GM12875 (cell line): ENCODE results near the gene SUPT20HL2.
"Not testable (repeated sequence)": the region's sequence is repeated elsewhere in the genome, so short reads cannot be mapped to it uniquely, and the experiment has no call there.

Experiments used
- H3K4me3 ChIP-seq: one replicate; pipeline ENCODE4 v1.5.1; 2011; ENCODE audit warnings: low read depth, low read length, control low read depth
- TF ChIP-seq, protein P1 (sequence below): IDR thresholded peaks from 2 replicates; pipeline ENCODE4 v1.5.1; 2011; ENCODE audit warnings: low read depth, mild to moderate bottlenecking, control low read depth, inconsistent platforms, low read length, moderate library complexity, borderline replicate concordance; ENCODE audit not compliant: insufficient read depth

Gene SUPT20HL2

DNA sequence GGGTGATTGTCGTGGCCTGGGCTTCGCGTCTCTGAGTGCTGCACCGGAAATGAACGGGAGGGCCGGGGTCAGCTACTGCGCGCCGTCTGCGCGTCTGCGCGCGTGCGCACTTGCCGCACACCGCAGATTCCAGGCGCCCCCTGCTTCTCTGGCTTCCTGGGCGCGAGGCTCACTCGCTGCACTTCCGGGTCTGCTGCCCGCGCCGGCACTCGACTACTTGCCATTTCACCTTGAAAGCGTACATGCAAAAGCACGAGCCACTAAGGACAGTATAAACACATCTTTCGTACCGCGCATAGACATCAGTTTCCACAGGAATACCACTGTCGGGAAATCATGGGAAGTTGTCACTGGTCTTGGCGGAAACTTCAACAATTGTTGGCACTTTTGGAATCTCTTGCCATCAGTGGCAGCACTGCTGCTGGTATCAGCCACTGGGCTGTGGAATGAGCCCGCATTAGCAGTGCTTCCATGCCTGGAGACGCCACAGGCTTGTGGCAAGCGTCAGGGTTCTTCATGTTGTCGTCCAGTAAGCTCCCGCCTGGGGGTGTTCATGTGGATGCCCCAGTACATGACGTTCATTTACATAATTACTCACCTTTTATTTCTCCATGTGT is at the start of gene SUPT20HL2:
TSS of gene SUPT20HL2 (minus strand) at position 51 of the 617 bp plus-strand sequence. CDS start 754 bp downstream, outside the sequence.
- TF ChIP-seq, protein P1, sequence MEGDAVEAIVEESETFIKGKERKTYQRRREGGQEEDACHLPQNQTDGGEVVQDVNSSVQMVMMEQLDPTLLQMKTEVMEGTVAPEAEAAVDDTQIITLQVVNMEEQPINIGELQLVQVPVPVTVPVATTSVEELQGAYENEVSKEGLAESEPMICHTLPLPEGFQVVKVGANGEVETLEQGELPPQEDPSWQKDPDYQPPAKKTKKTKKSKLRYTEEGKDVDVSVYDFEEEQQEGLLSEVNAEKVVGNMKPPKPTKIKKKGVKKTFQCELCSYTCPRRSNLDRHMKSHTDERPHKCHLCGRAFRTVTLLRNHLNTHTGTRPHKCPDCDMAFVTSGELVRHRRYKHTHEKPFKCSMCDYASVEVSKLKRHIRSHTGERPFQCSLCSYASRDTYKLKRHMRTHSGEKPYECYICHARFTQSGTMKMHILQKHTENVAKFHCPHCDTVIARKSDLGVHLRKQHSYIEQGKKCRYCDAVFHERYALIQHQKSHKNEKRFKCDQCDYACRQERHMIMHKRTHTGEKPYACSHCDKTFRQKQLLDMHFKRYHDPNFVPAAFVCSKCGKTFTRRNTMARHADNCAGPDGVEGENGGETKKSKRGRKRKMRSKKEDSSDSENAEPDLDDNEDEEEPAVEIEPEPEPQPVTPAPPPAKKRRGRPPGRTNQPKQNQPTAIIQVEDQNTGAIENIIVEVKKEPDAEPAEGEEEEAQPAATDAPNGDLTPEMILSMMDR = no peak
- no peak within 1 kb of the TSS for H3K4me3 ChIP-seq

DNA sequence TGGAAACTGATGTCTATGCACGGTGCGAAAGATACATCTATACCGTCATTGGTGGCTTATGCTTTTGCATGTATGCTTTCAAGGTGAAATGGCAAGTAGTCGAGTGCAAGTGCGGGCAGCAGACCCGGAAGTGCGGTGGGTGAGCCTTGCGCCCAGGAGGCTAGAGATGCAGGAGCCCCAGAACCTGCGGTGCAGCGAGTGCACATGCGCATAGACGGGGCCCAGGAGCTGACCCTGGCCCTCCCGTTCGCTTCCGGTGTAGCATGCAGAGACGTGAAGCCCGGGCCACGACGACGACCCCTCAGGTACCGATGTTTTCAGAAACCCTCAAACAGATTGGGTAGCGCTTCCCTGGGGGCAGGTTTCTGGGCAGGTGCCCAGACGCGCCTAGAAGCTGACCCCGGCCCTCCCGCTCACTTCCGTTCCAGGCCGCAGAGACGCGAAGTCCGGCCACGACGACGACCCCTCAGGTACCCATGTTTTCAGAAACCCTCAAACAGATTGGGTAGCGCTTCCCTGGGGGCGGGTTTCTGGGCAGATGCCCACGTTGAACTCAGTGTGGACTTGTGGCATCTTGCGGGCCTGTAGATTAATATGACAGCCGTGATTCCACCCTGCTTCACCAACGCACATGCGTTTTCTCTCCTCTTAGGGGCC is 48.3 kb upstream of the SUPT20HL2 start:
- H3K4me3 ChIP-seq = not testable (repeated sequence)

DNA sequence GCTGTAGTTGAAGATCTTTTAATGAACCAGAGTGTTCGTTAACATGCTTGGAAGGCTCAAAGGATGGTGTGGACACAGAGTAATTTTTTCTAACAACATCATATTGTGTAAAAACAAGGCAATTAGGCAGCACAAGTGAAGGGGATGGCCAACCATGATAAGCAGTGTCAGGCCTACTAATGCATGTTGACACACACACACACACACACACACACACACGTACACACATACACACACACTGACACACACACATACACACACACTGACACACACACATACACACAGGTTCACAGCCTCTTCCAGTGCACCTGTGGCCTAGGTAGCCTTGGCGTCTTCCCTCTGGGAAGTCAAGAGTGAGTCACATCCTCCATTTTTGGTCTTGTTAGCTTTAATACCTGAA is 46.4 kb upstream of the SUPT20HL2 start, which contains the start of gene SUPT20HL1:
TSS of gene SUPT20HL1 (plus strand) at position 368 of the 400 bp plus-strand sequence. CDS start 2,122 bp downstream, outside the sequence.
- TF ChIP-seq, protein P1 = no peak
- no peak within 1 kb of the TSS for H3K4me3 ChIP-seq

DNA sequence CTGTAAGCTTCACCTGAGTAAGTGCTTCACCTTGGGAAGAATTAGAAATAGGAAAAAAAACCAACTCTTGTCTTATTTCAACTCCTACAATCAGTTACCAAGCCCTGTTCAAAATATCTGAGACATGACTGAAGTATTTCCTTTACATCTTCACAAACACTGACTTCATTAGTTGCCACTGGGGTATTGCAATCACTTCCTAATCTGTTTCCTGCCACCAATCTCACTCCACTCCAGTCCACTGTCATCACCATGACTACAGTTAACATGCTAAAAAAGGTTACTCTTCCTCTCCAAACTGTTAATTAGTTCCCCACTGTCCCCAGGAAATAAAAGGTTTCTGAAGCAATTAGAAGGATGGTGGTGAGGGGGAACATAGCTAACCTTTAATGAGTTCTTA is 43.2 kb upstream of the SUPT20HL2 start:
- no peak overlapping the region for H3K4me3 ChIP-seq
- TF ChIP-seq, protein P1 = no peak

DNA sequence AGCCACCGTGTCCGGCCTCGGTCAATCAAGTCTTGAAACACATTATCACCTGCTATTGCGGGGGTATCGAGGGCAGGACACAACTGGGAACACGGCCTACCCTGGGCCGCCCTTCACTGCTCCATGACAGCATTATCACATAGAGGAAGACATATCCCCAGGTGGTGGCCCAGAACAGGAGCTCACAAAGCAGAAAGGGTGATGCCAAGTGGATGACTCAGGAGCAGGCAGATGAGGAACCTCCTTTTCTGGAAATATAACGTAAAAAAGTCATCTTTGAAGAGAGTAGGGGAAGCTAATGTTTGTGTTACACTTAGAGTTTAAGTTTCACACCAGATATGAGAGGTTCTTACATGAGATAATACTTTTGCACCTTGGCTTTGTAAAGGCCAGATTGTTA is 41.2 kb upstream of the SUPT20HL2 start:
- TF ChIP-seq, protein P1 = no peak
- no peak overlapping the region for H3K4me3 ChIP-seq

DNA sequence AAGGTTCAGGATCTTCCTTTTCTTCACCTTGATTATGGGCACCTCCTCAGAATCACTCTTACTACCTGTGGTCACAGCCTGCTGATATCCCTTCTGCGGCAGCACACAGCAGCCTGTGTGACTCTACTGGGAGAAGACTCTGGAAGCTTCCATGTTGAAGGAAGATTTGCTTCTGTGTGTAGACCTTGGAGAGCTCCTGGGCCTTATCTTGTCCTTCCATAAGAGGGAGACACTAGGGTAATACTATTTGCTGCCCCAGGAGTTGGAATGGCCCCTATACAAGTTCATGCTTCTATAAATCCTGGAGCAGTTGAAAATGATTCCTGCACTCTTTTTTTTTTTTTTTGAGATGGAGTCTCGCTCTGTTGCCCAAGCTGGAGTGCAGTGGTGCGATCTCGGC is 36.3 kb upstream of the SUPT20HL2 start:
- TF ChIP-seq, protein P1 = no peak
- H3K4me3 ChIP-seq = no peak overlapping the region

DNA sequence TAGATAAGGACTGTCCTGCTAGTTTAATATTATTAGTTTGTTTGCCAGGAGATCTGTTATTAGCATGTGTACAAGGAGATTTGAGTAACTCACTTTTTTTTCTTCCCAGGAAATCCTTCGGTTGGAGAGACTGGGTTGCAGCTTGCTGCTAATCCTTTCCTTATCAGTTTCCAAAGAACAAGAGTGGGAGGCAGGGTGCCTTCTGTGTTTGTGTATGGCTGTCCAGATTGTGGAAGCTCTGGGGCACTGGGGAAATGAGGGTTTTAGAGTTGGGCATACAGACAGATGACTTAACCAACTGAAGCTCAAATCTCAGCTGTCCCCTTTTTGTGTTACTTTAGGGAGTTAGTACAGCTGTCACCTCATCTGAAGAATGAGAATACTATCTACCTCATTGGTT is 34.0 kb upstream of the SUPT20HL2 start:
- H3K4me3 ChIP-seq = no peak overlapping the region
- TF ChIP-seq, protein P1 = no peak

DNA sequence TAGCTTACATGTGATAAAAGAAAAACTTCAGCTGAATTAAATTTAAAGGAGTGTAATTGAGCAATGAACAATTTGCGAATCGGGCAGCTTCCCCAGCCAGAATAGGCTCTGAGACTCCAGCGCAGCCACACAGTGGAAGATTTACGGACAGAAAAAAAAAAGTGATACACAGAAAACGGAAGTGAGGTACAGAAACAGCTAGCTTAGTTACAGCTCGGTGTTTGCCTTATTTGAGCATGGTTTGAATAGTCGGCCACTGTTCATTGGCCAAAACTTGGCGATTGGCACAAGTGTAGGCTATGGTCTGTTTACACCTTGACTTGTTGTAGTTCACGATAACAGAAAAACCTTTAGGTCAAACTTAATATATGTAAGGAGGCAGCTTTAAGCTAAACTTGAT is 29.9 kb upstream of the SUPT20HL2 start:
- TF ChIP-seq, protein P1 = no peak
- no peak overlapping the region for H3K4me3 ChIP-seq
